ENCODE measurements around the gene MAST3. TPM values are rescaled to one million over a fixed set of nuclear protein-coding genes. Genes with fewer than 3 reads are reported as not detected.

Gene MAST3
- total and polyA plus RNA-seq, 2 of the 8 experiments (the other 6 are each of a cell fraction or from before 2014, with no cell fraction given), result 3.4 to 9.0 TPM

- TF ChIP-seq CHD7 (IDR thresholded peaks at IDR 0.05; ENCODE audit: insufficient replicate concordance, low read length), result no peak
- TF ChIP-seq CHD2 (IDR thresholded peaks at IDR 0.05; ENCODE audit: low read length), result no peak
- TF ChIP-seq USF2 (IDR thresholded peaks at IDR 0.05; ENCODE audit: low read length), result no peak
- TF ChIP-seq CREB1 (IDR thresholded peaks at IDR 0.05), result no peak
- no peak for TF ChIP-seq SP1 (IDR thresholded peaks at IDR 0.05; ENCODE audit: low read depth, low read length)
- no peak for TF ChIP-seq KDM5A (IDR thresholded peaks at IDR 0.05; ENCODE audit: low read length)
- no peak for TF ChIP-seq SP4 (IDR thresholded peaks at IDR 0.05; ENCODE audit: low read length)
- no peak for TF ChIP-seq KDM4A (IDR thresholded peaks at IDR 0.05; ENCODE audit: low read depth, low read length, severe bottlenecking)
- TF ChIP-seq SIN3A (conservative IDR thresholded peaks at IDR 0.05 in 1 of 2, IDR thresholded peaks at IDR 0.05 in 1 of 2; ENCODE audit: low read depth in 1 of 2, low read length in 2 of 2), result no peak
- TF ChIP-seq SRF (IDR thresholded peaks at IDR 0.05; ENCODE audit: low read depth, low read length), result no peak
Measured at GRCh38 chr19:18123819-18124218, 26.2 kb downstream of the MAST3 start (continued).

Data from H1 (cell line).